Suprapubic skin (tissue), 4 donors: ENCODE data around the gene HSPB6. TPM values are rescaled to one million over a fixed set of nuclear protein-coding genes. Genes with fewer than 3 reads are reported as not detected.

Experiments
- DNase-seq, 2 donors: peaks; one replicate each; pipeline ENCODE4 v3.0.0-alpha.2; 2019; ENCODE audit warnings: low spot score in 2 of 2
- H3K27ac ChIP-seq: fragments of 200-600 bp; sonication (generic); one replicate; pipeline ENCODE4 v1.5.1; 2019
- H3K27me3 ChIP-seq: fragments of 200-600 bp; sonication (generic); one replicate; pipeline ENCODE4 v1.5.1; 2019
- H3K36me3 ChIP-seq: fragments of 200-600 bp; sonication (generic); one replicate; pipeline ENCODE4 v1.5.1; 2019
- H3K4me1 ChIP-seq: fragments of 200-600 bp; sonication (generic); one replicate; pipeline ENCODE4 v1.5.1; 2019
- H3K4me3 ChIP-seq: fragments of 200-600 bp; sonication (generic); one replicate; pipeline ENCODE4 v1.5.1; 2019; ENCODE audit warnings: mild to moderate bottlenecking
- H3K9me3 ChIP-seq: fragments of 200-600 bp; sonication (generic); one replicate; pipeline ENCODE4 v1.5.1; 2019
- EP300 ChIP-seq: sonication (generic); formaldehyde crosslinking; IDR thresholded peaks from one replicate; pipeline ENCODE4 v1.6.1; 2017; ENCODE audit warnings: antibody characterized with exemption
- POLR2A ChIP-seq, 2 donors: fragments of 450-650 bp; IDR thresholded peaks; one replicate each; pipeline ENCODE4 v1.6.1; 2017; ENCODE audit warnings: antibody characterized with exemption in 2 of 2, mild to moderate bottlenecking in 2 of 2, moderate library complexity in 2 of 2
- POLR2AphosphoS5 ChIP-seq, 3 donors: sonication (generic); formaldehyde crosslinking; IDR thresholded peaks; one replicate each; pipeline ENCODE4 v1.6.1; 2017; ENCODE audit warnings: antibody characterized with exemption in 3 of 3
- WGBS: methylation state at CpG from one replicate; pipeline ENCODE4 v1.1.5; 2018; 5-methylcytosine and 5-hydroxymethylcytosine counted together
- total RNA-seq, 4 donors: library from RNA; depleted of rRNA; stranded (reverse); fragments of >200 nt; gene quantifications; one replicate each; pipeline ENCODE4 v1.1.0, GENCODE V29; 2016
- TF ChIP-seq, protein P1 (sequence below), 2 donors: fragments of 200-600 bp in 1 of 2; fragments of 450-650 bp in 1 of 2; sonication (generic) in 1 of 2; IDR thresholded peaks; one replicate each; pipeline ENCODE4 v1.5.1; 2016 to 2019; ENCODE audit warnings: antibody characterized with exemption in 2 of 2, mild to moderate bottlenecking in 1 of 2, moderate library complexity in 1 of 2

The HSPB6 gene
- total RNA-seq, 4 donors from 2014 or later = 4.1 to 13.4 (median 5.5) TPM

GRCh38 chr19:35791814-35792279, 35.0 kb upstream of the HSPB6 start:
- Histone ChIP-seq H3K4me3 (no peak overlapping the region), H3K27me3 (peaks cover 13% of the 10 kb centered on the region), H3K27ac (no peak overlapping the region), H3K9me3 (no peaks in the 10 kb centered on the region), H3K36me3 (peaks cover 3% of the 10 kb centered on the region), H3K4me1 (peaks cover 5% of the 10 kb centered on the region)
- WGBS = 96% methylated on average over 5 of the region's 9 CpGs
- no peak for TF ChIP-seq POLR2A (IDR thresholded peaks at IDR 0.05)
- DNase-seq = peak in 1 of 2 donors; percentile 60

DNA sequence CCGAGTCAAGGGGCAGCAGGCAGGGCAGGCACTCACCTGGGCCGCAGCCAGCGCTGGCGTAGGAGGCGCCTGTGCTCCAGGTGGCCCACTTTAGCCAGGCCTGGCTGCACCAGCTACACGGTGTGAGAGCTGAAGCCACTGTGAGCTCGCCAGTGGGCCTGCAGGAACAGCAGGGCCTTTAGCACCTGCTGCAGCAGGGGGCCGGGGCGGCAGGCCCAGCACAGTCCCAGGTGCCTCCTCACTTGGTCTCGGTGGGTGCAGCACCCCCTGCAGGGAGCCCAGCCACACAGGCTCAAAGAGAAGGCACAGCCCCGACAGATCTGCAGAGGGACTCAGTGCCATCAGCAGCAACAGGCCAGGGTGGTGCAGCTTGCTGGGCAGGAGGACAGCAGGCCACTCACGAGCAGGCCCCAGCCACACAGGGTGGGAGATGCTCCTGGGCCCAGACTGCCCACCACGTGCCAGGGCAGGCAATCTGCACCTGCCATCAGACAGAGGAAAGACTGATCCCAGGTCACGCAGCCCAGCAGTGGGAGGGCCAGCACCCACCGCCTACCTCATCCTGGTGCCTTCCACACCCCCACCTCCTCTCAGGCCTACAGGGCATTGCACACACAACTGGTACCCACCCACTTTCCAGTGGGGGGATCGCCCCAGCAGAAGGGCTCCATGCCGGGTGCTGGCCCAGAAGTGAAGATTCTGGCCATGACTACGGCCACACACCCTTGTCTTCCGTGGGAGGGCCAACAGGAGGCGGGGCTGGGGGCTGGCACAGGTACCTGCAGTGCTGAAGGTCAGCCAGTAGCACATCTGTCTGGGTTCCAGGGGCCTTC, 34.4 kb upstream of the HSPB6 start:
- H3K9me3 ChIP-seq = no peaks in the 10 kb centered on the region
- peaks cover 7% of the 10 kb centered on the region for H3K27me3 ChIP-seq
- no peak overlapping the region for H3K27ac ChIP-seq
- WGBS = 66% methylated on average over 5 of the region's 20 CpGs
- no peak for TF ChIP-seq EP300
- no peak for TF ChIP-seq POLR2AphosphoS5 (IDR thresholded peaks at IDR 0.05)
- no peak for TF ChIP-seq POLR2A (IDR thresholded peaks at IDR 0.05)
- TF ChIP-seq, protein P1, sequence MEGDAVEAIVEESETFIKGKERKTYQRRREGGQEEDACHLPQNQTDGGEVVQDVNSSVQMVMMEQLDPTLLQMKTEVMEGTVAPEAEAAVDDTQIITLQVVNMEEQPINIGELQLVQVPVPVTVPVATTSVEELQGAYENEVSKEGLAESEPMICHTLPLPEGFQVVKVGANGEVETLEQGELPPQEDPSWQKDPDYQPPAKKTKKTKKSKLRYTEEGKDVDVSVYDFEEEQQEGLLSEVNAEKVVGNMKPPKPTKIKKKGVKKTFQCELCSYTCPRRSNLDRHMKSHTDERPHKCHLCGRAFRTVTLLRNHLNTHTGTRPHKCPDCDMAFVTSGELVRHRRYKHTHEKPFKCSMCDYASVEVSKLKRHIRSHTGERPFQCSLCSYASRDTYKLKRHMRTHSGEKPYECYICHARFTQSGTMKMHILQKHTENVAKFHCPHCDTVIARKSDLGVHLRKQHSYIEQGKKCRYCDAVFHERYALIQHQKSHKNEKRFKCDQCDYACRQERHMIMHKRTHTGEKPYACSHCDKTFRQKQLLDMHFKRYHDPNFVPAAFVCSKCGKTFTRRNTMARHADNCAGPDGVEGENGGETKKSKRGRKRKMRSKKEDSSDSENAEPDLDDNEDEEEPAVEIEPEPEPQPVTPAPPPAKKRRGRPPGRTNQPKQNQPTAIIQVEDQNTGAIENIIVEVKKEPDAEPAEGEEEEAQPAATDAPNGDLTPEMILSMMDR (IDR thresholded peaks at IDR 0.05) = no peak
- peaks cover 5% of the 10 kb centered on the region for H3K4me1 ChIP-seq
- H3K4me3 ChIP-seq = no peak overlapping the region
- H3K36me3 ChIP-seq = peaks cover 4% of the 10 kb centered on the region
- DNase-seq = peak in 1 of 2 donors; percentile 75

- 91% methylated on average over 9 of the region's 19 CpGs for WGBS
- Histone ChIP-seq H3K27ac (no peak overlapping the region), H3K9me3 (no peaks in the 10 kb centered on the region), H3K4me3 (no peak overlapping the region), H3K27me3 (no peaks in the 10 kb centered on the region), H3K36me3 (peaks cover 10% of the 10 kb centered on the region), H3K4me1 (peaks cover 5% of the 10 kb centered on the region)
- TF ChIP-seq POLR2AphosphoS5 (IDR thresholded peaks at IDR 0.05) = no peak
- TF ChIP-seq, protein P1 (IDR thresholded peaks at IDR 0.05) = no peak
- TF ChIP-seq EP300 = no peak
- no peak for TF ChIP-seq POLR2A (IDR thresholded peaks at IDR 0.05)
- peak in 1 of 2 donors; percentile 76 for DNase-seq
These were observed 33.4 kb upstream of the HSPB6 start for GRCh38 chr19:35789978-35790944.

DNA sequence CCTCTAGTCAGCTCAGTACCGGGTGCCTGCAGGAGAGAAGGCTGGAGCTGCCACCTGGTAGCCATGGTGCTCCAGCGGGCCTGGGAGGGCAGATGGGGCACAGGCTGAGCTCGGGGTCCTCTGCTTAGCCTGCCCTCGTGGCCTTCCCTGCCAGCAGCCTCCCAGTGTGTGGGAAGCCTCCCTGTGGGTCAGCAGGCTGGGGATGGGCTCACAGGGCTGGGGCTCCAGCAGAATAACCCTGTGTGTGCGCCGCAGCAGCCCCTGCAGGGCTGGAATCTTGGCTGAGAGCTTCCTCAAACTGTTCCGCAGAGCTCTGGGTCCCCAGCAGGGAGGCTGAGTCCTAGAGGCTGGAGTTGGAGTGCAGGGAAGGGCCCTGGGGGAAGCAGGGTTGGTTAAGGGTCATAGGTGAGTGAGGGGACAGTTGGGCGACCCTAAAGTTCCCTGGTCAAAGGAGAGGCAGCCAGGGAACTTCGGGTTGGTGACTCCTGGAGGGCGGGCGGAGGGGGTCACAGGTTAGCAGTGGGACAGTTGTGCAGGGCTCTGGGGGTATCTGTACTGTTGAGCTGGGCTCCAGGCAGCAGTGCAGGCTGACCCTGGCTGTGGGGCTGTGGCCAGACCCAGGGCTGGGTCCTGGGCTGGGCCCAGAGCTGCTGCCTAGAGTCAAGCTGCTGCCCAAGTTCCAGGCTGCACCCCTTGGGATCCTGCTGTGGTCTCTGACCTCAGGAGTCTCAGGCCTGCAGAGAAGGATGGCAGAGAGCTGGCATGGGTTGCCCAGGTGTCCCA, 32.6 kb upstream of the HSPB6 start:
- Histone ChIP-seq H3K9me3 (no peaks in the 10 kb centered on the region), H3K4me1 (peaks cover 5% of the 10 kb centered on the region), H3K27me3 (no peaks in the 10 kb centered on the region), H3K27ac (no peak overlapping the region), H3K4me3 (no peak overlapping the region), H3K36me3 (peaks cover 18% of the 10 kb centered on the region)
- 88% methylated on average over 5 of the region's 11 CpGs for whole genome bisulfite sequencing
- TF ChIP-seq, protein P1 (IDR thresholded peaks at IDR 0.05) = no peak
- TF ChIP-seq EP300 = no peak
- no peak for TF ChIP-seq POLR2A (IDR thresholded peaks at IDR 0.05)
- TF ChIP-seq POLR2AphosphoS5 (IDR thresholded peaks at IDR 0.05) = no peak
- peak in 1 of 2 donors; percentile 68 for DNase-seq

GRCh38 chr19:35788205-35788960, 31.6 kb upstream of the HSPB6 start:
- 85% methylated on average over 8 of the region's 12 CpGs for WGBS
- H3K9me3 ChIP-seq = no peaks in the 10 kb centered on the region
- H3K36me3 ChIP-seq = peaks cover 22% of the 10 kb centered on the region
- H3K4me3 ChIP-seq = no peak overlapping the region
- H3K27ac ChIP-seq = no peak overlapping the region
- TF ChIP-seq, protein P1 (IDR thresholded peaks at IDR 0.05) = no peak
- TF ChIP-seq EP300 = no peak
- TF ChIP-seq POLR2AphosphoS5 (IDR thresholded peaks at IDR 0.05) = no peak
- no peak for TF ChIP-seq POLR2A (IDR thresholded peaks at IDR 0.05)
- peaks cover under 1% of the 10 kb centered on the region for H3K4me1 ChIP-seq
- DNase-seq = no peak
- H3K27me3 ChIP-seq = no peaks in the 10 kb centered on the region
